Colonic mucosa (tissue), 4 donors: ENCODE measurements around the gene DNAH5. TPM values are rescaled to one million over a fixed set of nuclear protein-coding genes. Genes with fewer than 3 reads are reported as not detected.

Experiments
- DNase-seq: peaks from one replicate; pipeline ENCODE4 v3.0.0-alpha.2; 2020
- H3K27ac ChIP-seq: fragments of 200-600 bp; one replicate; pipeline ENCODE4 v1.8.0; 2021
- H3K27me3 ChIP-seq: fragments of 200-600 bp; one replicate; pipeline ENCODE4 v1.8.0; 2021
- H3K36me3 ChIP-seq: fragments of 200-600 bp; one replicate; pipeline ENCODE4 v1.8.0; 2021
- H3K4me1 ChIP-seq: fragments of 200-600 bp; one replicate; pipeline ENCODE4 v1.8.0; 2021; ENCODE audit warnings: mild to moderate bottlenecking
- H3K4me3 ChIP-seq: fragments of 200-600 bp; one replicate; pipeline ENCODE4 v1.8.0; 2021
- H3K9ac ChIP-seq, 2 donors: one replicate each; pipeline ENCODE4 v1.7.0; 2013; ENCODE audit warnings: control low read depth in 2 of 2, low read depth in 2 of 2, low read length in 2 of 2
- H3K9me3 ChIP-seq: fragments of 200-600 bp; one replicate; pipeline ENCODE4 v1.8.0; 2021
- CTCF ChIP-seq: fragments of 200-600 bp; IDR thresholded peaks from one replicate; pipeline ENCODE4 v1.8.0; 2022; ENCODE audit warnings: antibody characterized with exemption, mild to moderate bottlenecking
- intact Hi-C: fragments of 100-400 bp; cut with DNase I; formaldehyde crosslinking; loops from one replicate; pipeline ENCODE4 v1.14.1; 2022
- total RNA-seq, 2 donors: library from RNA; stranded (reverse); fragmentation: NEBNext Ultra II Directional in 1 of 2; extraction: Animal tissue kit (Norgen Biotek cat#: 25700) in 1 of 2; gene quantifications; one replicate each; pipeline ENCODE4 v1.2.1, GENCODE V29; 2021
- donor health status: healthy.
- donor health status: DM: no; HTN: no; CAD: no.
- donor health status: DM: no; HTN: no; CAD: no.

DNAH5 gene
- total RNA-seq, 2 donors from 2014 or later, result 0.05 to 0.11 TPM

GRCh38 chr5:13939638-13940037 lies 4.8 kb downstream of the DNAH5 start:
- Histone ChIP-seq H3K36me3 (no peaks in the 10 kb centered on the region), H3K27me3 (no peaks in the 10 kb centered on the region), H3K27ac (no peak overlapping the region), H3K4me1 (no peaks in the 10 kb centered on the region), H3K9me3 (no peaks in the 10 kb centered on the region), H3K4me3 (no peak overlapping the region), H3K9ac (no peak overlapping the region)
- TF ChIP-seq CTCF, result no peak
- intact Hi-C loops, result no loop called here
- DNase-seq, result no peak

- Histone ChIP-seq H3K36me3 (no peaks in the 10 kb centered on the region), H3K27me3 (no peaks in the 10 kb centered on the region), H3K4me1 (no peaks in the 10 kb centered on the region), H3K9ac (no peak overlapping the region), H3K27ac (no peak overlapping the region), H3K4me3 (no peak overlapping the region), H3K9me3 (no peaks in the 10 kb centered on the region)
- TF ChIP-seq CTCF, result no peak
- intact Hi-C loops, result no loop called here
- no peak for DNase-seq
Observed at GRCh38 chr5:13934921-13935320, 9.6 kb downstream of the DNAH5 start.

DNA sequence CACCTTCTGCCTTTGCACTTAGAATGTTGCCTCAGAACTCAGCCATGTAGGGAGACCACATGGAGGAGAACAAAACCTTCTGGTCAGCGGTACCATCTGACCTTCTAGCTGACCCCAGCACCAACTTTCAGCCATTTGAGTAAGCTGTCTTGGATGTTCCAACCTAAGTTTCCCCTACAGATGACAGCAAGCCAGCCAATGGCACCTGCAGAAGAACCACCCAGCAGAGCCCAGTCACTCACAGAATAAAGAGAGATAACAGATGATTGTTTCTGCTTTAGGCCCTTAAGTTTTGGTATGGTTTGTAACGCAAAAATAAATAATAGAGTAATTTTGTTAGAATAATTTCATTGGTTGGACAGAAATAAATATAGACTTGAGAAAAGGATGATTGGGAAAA lies 10.4 kb downstream of the DNAH5 start:
- no peak for DNase-seq
- intact Hi-C loops, result no loop called here
- no peak overlapping the region for H3K9ac ChIP-seq
- no peak overlapping the region for H3K4me3 ChIP-seq
- no peak overlapping the region for H3K27ac ChIP-seq
- no peaks in the 10 kb centered on the region for H3K27me3 ChIP-seq
- no peak for TF ChIP-seq CTCF
- H3K4me1 ChIP-seq, result no peaks in the 10 kb centered on the region
- no peaks in the 10 kb centered on the region for H3K36me3 ChIP-seq
- no peaks in the 10 kb centered on the region for H3K9me3 ChIP-seq

DNA sequence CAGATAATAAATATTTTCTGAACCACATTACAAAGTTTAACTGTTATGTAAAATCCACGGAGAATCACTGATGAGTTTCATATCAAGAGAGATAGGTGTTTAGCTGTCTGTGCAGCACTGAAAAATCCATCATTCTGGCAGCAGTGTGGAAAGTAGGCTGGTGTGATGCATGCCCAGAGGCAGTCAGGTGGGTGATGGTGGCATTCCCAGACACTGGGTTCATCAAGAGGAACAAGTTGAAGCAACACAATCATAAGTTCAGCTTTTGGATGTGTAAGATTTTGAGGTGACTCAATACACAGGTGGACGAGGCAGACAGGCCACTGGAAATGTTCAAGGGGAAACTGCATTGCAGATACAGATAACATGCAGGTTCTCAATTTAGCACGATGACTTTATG lies 11.9 kb downstream of the DNAH5 start:
- Histone ChIP-seq H3K27me3 (no peaks in the 10 kb centered on the region), H3K4me1 (no peaks in the 10 kb centered on the region), H3K4me3 (no peak overlapping the region), H3K36me3 (no peaks in the 10 kb centered on the region), H3K27ac (no peak overlapping the region), H3K9me3 (no peaks in the 10 kb centered on the region), H3K9ac (no peak overlapping the region)
- TF ChIP-seq CTCF, result no peak
- no peak for DNase-seq
- intact Hi-C loops, result no loop called here

GRCh38 chr5:13932011-13932410 lies 12.5 kb downstream of the DNAH5 start:
- Histone ChIP-seq H3K9ac (no peak overlapping the region), H3K9me3 (no peaks in the 10 kb centered on the region), H3K27me3 (no peaks in the 10 kb centered on the region), H3K4me1 (no peaks in the 10 kb centered on the region), H3K27ac (no peak overlapping the region), H3K4me3 (no peak overlapping the region), H3K36me3 (no peaks in the 10 kb centered on the region)
- DNase-seq, result no peak
- intact Hi-C loops, result no loop called here
- no peak for TF ChIP-seq CTCF
